Measurements from ENCODE around the gene CXorf65.
A peak's percentile ranks its signal among the peaks of the same experiment; 100 is the strongest.

CXorf65 gene

GRCh38 chrX:71106427-71106826 lies at the start of gene CXorf65:
Gene CXorf65 (minus strand): TSS chrX:71106740. CDS start chrX:71106556, 184 bp downstream.
- no peak for DNase-seq (ENCODE audit: low spot score)

GRCh38 chrX:71154641-71155040 lies 48.1 kb upstream of the CXorf65 start:
- DNase-seq (ENCODE audit: low spot score) = no peak

GRCh38 chrX:71154196-71154595 lies 47.7 kb upstream of the CXorf65 start:
- no peak for DNase-seq (ENCODE audit: low spot score)

- DNase-seq (ENCODE audit: low spot score) = no peak
These were observed 44.8 kb upstream of the CXorf65 start for GRCh38 chrX:71151366-71151765.

GRCh38 chrX:71148278-71148663 lies 41.7 kb upstream of the CXorf65 start:
- no peak for DNase-seq (ENCODE audit: low spot score)

GRCh38 chrX:71147496-71148277 lies 41.1 kb upstream of the CXorf65 start:
- no peak for DNase-seq (ENCODE audit: low spot score)

- no peak for DNase-seq (ENCODE audit: low spot score)
These were observed 38.1 kb upstream of the CXorf65 start, which contains the start of gene NLGN3 for GRCh38 chrX:71144651-71145050. Gene NLGN3 (plus strand): TSS chrX:71144841. CDS start chrX:71147750, 2,909 bp downstream.

- no peak for DNase-seq (ENCODE audit: low spot score)
These were observed 37.0 kb upstream of the CXorf65 start for GRCh38 chrX:71143508-71143907.

GRCh38 chrX:71140440-71140839 lies 33.9 kb upstream of the CXorf65 start:
- no peak for DNase-seq (ENCODE audit: low spot score)

GRCh38 chrX:71131510-71131909 lies 25.0 kb upstream of the CXorf65 start:
- DNase-seq (ENCODE audit: low spot score) = no peak

- DNase-seq (ENCODE audit: low spot score) = peak; percentile 47
These were observed 22.6 kb upstream of the CXorf65 start for GRCh38 chrX:71128915-71129765.

GRCh38 chrX:71128166-71128833 lies 21.8 kb upstream of the CXorf65 start:
- no peak for DNase-seq (ENCODE audit: low spot score)

- no peak for DNase-seq (ENCODE audit: low spot score)
These were observed 12.5 kb upstream of the CXorf65 start for GRCh38 chrX:71118985-71119535.

GRCh38 chrX:71118032-71118984 lies 11.8 kb upstream of the CXorf65 start, which contains the start of gene MED12:
Gene MED12 (plus strand): TSS chrX:71118596. CDS start chrX:71118755, 159 bp downstream.
- peak; percentile 63 for DNase-seq (ENCODE audit: low spot score)

GRCh38 chrX:71117358-71117757 lies 10.8 kb upstream of the CXorf65 start:
- DNase-seq (ENCODE audit: low spot score) = no peak

- DNase-seq (ENCODE audit: low spot score) = no peak
These were observed 5.4 kb upstream of the CXorf65 start for GRCh38 chrX:71111921-71112431.

- DNase-seq (ENCODE audit: low spot score) = no peak
These were observed 4.8 kb upstream of the CXorf65 start, which contains the start of gene IL2RG for GRCh38 chrX:71111141-71111843. Gene IL2RG (minus strand): TSS chrX:71111577. CDS start chrX:71111539, 38 bp downstream.

GRCh38 chrX:71109051-71109450 lies 2.5 kb upstream of the CXorf65 start:
- DNase-seq (ENCODE audit: low spot score) = no peak

GRCh38 chrX:71107762-71108360 lies 1.3 kb upstream of the CXorf65 start:
- DNase-seq (ENCODE audit: low spot score) = no peak
